PC-9 (cell line): ENCODE measurements around the gene PLIN4.

Experiments
- CTCF ChIP-seq: fragments of 200-600 bp; sonication (generic); conservative IDR thresholded peaks from 2 replicates; pipeline ENCODE4 v1.6.1; 2017; ENCODE audit warnings: mixed run types, antibody characterized with exemption, mild to moderate bottlenecking, moderate library complexity
- EZH2 ChIP-seq: fragments of 200-600 bp; sonication (generic); IDR thresholded peaks from 2 replicates; pipeline ENCODE4 v1.8.0; 2017; ENCODE audit warnings: antibody characterized with exemption, low read depth

GRCh38 chr19:4500841-4501591 is 17.3 kb downstream of the PLIN4 start:
- TF ChIP-seq CTCF (no peak), EZH2 (no peak)
